ENCODE data around the gene CGREF1. TPM values are rescaled to one million over a fixed set of nuclear protein-coding genes. Genes with fewer than 3 reads are reported as not detected.
A peak's percentile ranks its signal among the peaks of the same experiment; 100 is the strongest.

Gene CGREF1
- total RNA-seq, 3 donors from 2014 or later: 0.41 to 1.9 (median 1.5) TPM

DNA sequence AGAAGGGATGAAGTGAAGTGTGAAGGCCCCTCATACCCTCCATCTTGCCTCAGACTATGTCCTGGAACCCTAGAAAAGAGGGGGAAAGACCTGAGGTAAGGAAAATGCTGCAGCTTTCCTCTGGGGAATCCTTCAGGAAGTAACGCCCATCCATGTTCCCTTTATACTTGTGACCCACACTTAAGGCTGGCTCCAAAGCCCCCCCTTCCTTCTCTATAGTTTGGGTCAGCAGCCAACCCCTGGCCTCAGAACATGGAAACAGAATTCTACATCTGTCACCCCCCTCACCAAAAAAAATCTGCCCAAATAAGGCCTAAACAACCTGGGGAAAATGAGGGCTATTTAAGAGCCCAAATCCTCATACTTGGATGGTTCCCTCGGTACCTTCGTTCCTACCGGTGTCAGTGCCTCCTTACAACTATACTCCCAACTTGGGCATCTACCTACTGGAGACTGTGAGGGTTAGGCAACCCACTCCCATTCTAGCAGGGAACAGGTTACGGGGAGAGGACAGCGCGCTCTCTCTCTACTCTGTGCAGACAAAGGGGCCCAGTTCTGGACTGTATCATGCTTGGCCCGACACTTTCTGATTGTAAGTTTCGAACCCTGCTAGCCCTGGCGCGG is 48.2 kb downstream of the CGREF1 start:
- no peaks in the 10 kb centered on the region for H3K9me3 ChIP-seq
- peak overlapping the region; percentile 55 for H3K4me3 ChIP-seq
- TF ChIP-seq CTCF (IDR thresholded peaks at IDR 0.05): no peak
- DNase-seq: no peak
- H3K36me3 ChIP-seq (ENCODE audit: low read depth): no peaks in the 10 kb centered on the region
- intact Hi-C loops (cut with DNase I, micrococcal nuclease): no loop called here
- H3K4me1 ChIP-seq (ENCODE audit: low read depth): peaks cover 24% of the 10 kb centered on the region
- ATAC-seq: no peak

GRCh38 chr2:27069961-27070618 is 48.8 kb downstream of the CGREF1 start:
- intact Hi-C loops (cut with DNase I, micrococcal nuclease): no loop called here
- Histone ChIP-seq H3K4me1 (ENCODE audit: low read depth) (peaks cover 24% of the 10 kb centered on the region), H3K36me3 (ENCODE audit: low read depth) (no peaks in the 10 kb centered on the region), H3K9me3 (no peaks in the 10 kb centered on the region), H3K4me3 (no peak overlapping the region)
- DNase-seq (no peak), ATAC-seq (no peak)
- no peak for TF ChIP-seq CTCF (IDR thresholded peaks at IDR 0.05)

DNA sequence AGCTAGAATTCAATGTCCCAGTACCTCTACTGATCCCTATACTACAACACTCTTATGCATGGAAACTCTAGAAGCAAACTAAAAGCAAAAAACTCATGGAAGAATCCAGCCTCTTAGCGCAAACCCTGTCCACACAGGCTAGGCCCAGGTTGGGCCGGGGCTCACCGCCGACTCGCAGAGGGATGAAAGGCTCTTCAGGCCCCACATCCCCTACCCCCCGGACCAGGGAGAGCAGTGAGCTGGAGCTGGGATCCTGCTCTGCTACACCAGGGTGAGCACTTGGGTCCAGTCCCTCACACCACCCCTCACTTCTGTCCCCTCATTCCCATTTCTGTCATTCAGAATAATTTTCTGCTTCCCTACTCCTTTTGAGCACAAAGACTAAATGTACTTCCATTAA is 49.5 kb downstream of the CGREF1 start:
- H3K4me3 ChIP-seq: no peak overlapping the region

GRCh38 chr2:27067385-27067784 is 51.5 kb downstream of the CGREF1 start:
- no peak for DNase-seq
- intact Hi-C loops (cut with DNase I, micrococcal nuclease): no loop called here

More for the DNA sequence above, 49.5 kb downstream of the CGREF1 start:
- intact Hi-C loops (cut with DNase I, micrococcal nuclease): no loop called here
- TF ChIP-seq CTCF (IDR thresholded peaks at IDR 0.05): no peak
- Histone ChIP-seq H3K9me3 (no peaks in the 10 kb centered on the region), H3K36me3 (ENCODE audit: low read depth) (no peaks in the 10 kb centered on the region), H3K4me1 (ENCODE audit: low read depth) (peaks cover 17% of the 10 kb centered on the region)
- ATAC-seq (no peak), DNase-seq (no peak)

DNA sequence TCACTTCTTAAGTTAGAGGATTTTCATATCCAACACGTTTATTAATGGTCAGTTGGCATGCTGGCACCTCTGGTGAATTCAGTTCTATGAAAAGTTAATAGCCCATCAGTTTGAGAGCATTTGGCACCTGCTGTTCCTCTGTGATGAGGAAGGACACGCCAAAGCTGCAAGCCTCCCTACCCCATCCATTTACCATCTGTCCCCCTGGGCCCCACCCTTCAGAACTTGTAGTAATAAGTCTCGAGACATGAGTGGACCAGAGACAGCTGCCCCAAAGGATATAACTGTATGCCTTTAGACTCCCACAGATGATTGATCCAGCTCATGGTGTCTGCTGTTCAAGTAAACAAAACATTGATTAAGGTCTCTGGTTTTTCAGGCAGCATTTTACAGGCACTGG is 53.8 kb downstream of the CGREF1 start:
- DNase-seq: no peak
- no peaks in the 10 kb centered on the region for H3K9me3 ChIP-seq
- no peaks in the 10 kb centered on the region for H3K36me3 ChIP-seq (ENCODE audit: low read depth)
- peak; percentile 53 for ATAC-seq
- no peak overlapping the region for H3K4me3 ChIP-seq
- peaks cover 5% of the 10 kb centered on the region for H3K4me1 ChIP-seq (ENCODE audit: low read depth)
- no peak for TF ChIP-seq CTCF (IDR thresholded peaks at IDR 0.05)
- intact Hi-C loops (cut with DNase I, micrococcal nuclease): no loop called here

More at GRCh38 chr2:27067385-27067784, 51.5 kb downstream of the CGREF1 start:
- no peak for TF ChIP-seq CTCF (IDR thresholded peaks at IDR 0.05)
- no peaks in the 10 kb centered on the region for H3K36me3 ChIP-seq (ENCODE audit: low read depth)
- H3K9me3 ChIP-seq: no peaks in the 10 kb centered on the region
- no peak for ATAC-seq
- H3K4me3 ChIP-seq: no peak overlapping the region
- peaks cover 12% of the 10 kb centered on the region for H3K4me1 ChIP-seq (ENCODE audit: low read depth)
